PC-3 (cell line): ENCODE results near the gene B3GNT2. TPM values are rescaled to one million over a fixed set of nuclear protein-coding genes. Genes with fewer than 3 reads are reported as not detected.

Source experiments
- ATAC-seq: fragments of 200-7000 bp; cut with Tn5 transposase; 2 replicates; pipeline ENCODE4 v1.9.1; 2020; ENCODE audit warnings: mild to moderate bottlenecking, moderate library complexity
- BruUV-seq: library from RNA; stranded (reverse); fragments of 400-500 nt; replicated peaks from 2 replicates; lab custom pipeline; 2021; lab: Mats Ljungman, UMichigan
- CTCF ChIA-PET: fragments of 300-600 bp; sonication (Branson Sonifier 250); formaldehyde crosslinking; loops from one replicate; lab custom pipeline; 2022; ENCODE audit warnings: antibody characterized with exemption; lab: Charles Lee
- POLR2A ChIA-PET: fragments of 300-600 bp; sonication (Branson Sonifier 250); formaldehyde crosslinking; loops from one replicate; lab custom pipeline; 2022; ENCODE audit warnings: antibody characterized with exemption; ENCODE audit not compliant: unreplicated experiment; lab: Charles Lee
- DNase-seq: peaks from one replicate; pipeline ENCODE4 v3.0.0-alpha.2; 2015
- H2AFZ ChIP-seq: fragments of 300-600 bp; sonication (generic); 2 replicates; pipeline ENCODE4 v1.6.0; 2016; ENCODE audit warnings: antibody characterized with exemption, low read length
- H3F3A ChIP-seq: fragments of 300-600 bp; sonication (generic); one replicate; pipeline ENCODE4 v1.6.0; 2017; ENCODE audit warnings: antibody characterized with exemption, low read length, control low read depth, mild to moderate bottlenecking; ENCODE audit not compliant: unreplicated experiment
- H3K27ac ChIP-seq: fragments of 300-600 bp; sonication (generic); 2 replicates; pipeline ENCODE4 v1.5.1; 2016; ENCODE audit warnings: mild to moderate bottlenecking, low read length
- H3K27me3 ChIP-seq: fragments of 300-600 bp; sonication (generic); 2 replicates; pipeline ENCODE4 v1.6.1; 2016; ENCODE audit warnings: low read length, mixed read lengths
- H3K36me3 ChIP-seq: fragments of 300-600 bp; sonication (generic); 2 replicates; pipeline ENCODE4 v1.6.1; 2016; ENCODE audit warnings: low read depth, mixed run types, low read length, mixed read lengths
- H3K4me1 ChIP-seq: fragments of 300-600 bp; sonication (generic); 2 replicates; pipeline ENCODE4 v1.5.1; 2016; ENCODE audit warnings: low read length; ENCODE audit not compliant: insufficient read depth
- H3K4me2 ChIP-seq: fragments of 300-600 bp; sonication (generic); 2 replicates; pipeline ENCODE4 v1.6.0; 2016; ENCODE audit warnings: low read length
- H3K4me3 ChIP-seq: fragments of 300-600 bp; sonication (generic); 2 replicates; pipeline ENCODE4 v1.5.1; 2016; ENCODE audit warnings: mild to moderate bottlenecking, low read length, mixed read lengths
- H3K79me2 ChIP-seq: fragments of 300-600 bp; sonication (generic); 2 replicates; pipeline ENCODE4 v1.6.1; 2017; ENCODE audit warnings: low read length, mixed read lengths
- H3K9ac ChIP-seq: fragments of 300-600 bp; sonication (generic); 2 replicates; pipeline ENCODE4 v1.6.0; 2016; ENCODE audit warnings: mild to moderate bottlenecking, low read length
- H3K9me2 ChIP-seq: fragments of 300-600 bp; sonication (generic); replicated peaks from 2 replicates; pipeline ENCODE4 v1.6.1; 2016; ENCODE audit warnings: mixed run types, low read length, mixed read lengths
- H3K9me3 ChIP-seq: fragments of 300-600 bp; sonication (generic); 2 replicates; pipeline ENCODE4 v1.6.1; 2016; ENCODE audit warnings: low read length, mixed read lengths
- H4K20me1 ChIP-seq: fragments of 300-600 bp; sonication (generic); 2 replicates; pipeline ENCODE4 v1.6.1; 2016; ENCODE audit warnings: low read length, mixed read lengths
- EZH2 ChIP-seq: fragments of 300-600 bp; sonication (generic); IDR thresholded peaks from one replicate; pipeline ENCODE4 v1.6.1; 2017; ENCODE audit warnings: antibody characterized with exemption, mild to moderate bottlenecking, low read length; ENCODE audit not compliant: unreplicated experiment
- EZH2phosphoT487 ChIP-seq: fragments of 300-600 bp; sonication (generic); IDR thresholded peaks from 2 replicates; pipeline ENCODE4 v1.6.1; 2018; ENCODE audit warnings: mild to moderate bottlenecking, antibody characterized with exemption, low read length, borderline replicate concordance
- intact Hi-C: fragments of 100-400 bp; cut with micrococcal nuclease; formaldehyde crosslinking; loops from 2 replicates; pipeline ENCODE4 v1.9.0; 2023
- total RNA-seq: library from RNA; depleted of rRNA; stranded (reverse); fragments of >200 nt; gene quantifications from 2 replicates; pipeline ENCODE4 v1.2.3, GENCODE V29; 2014
- TF ChIP-seq, protein P1 (sequence below): fragments of 300-600 bp; sonication (generic); conservative IDR thresholded peaks from 2 replicates; pipeline ENCODE4 v1.5.1; 2017; ENCODE audit warnings: antibody characterized with exemption, low read depth, mild to moderate bottlenecking, low read length

B3GNT2 gene
- total RNA-seq, 1 experiment from 2014 or later, result 18.0 TPM

DNA sequence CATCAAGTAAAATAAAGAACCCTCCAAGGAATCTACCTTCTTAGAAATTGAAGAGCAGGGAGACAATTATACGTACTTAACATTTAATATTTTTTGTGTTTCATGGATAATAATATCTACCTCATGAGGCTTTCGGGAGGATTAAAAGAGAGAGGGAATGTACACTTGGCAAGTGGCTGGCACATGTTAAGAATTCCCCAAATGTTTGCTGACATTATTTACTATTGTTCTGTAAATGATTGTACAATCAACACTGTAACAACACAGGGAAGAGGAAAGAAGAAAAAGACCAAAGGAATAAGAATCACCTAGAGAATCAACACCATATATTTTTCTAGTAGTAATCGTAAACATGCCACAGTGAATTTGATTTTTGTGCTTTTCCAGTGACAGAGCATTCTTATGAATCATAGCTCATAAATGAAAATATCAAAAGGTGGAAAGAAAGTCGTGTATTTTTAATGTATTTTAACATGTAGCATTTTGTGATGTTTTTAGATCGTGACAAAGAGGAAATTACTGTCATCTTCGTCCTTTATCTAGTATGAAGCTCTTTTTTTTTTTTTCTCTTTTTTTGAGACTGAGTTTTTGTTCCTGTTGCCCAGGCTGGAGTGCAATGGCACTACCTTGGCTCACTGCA, 67.3 kb downstream of the B3GNT2 start:
- no TSS peak for BruUV-seq
- ChIA-PET CTCF (interaction anchor here (0.7 kb wide), 1 partner anchor 76 kb away, joined by 3 read pairs; no protein-coding TSS in a partner anchor), POLR2A (no interaction called here)
- ATAC-seq (no peak), DNase-seq (no peak)
- intact Hi-C loops, result no loop called here
- H3K4me3 ChIP-seq, result no peak overlapping the region
- no peak overlapping the region for H3K4me2 ChIP-seq
- no peaks in the 10 kb centered on the region for H3K79me2 ChIP-seq
- TF ChIP-seq, protein P1, sequence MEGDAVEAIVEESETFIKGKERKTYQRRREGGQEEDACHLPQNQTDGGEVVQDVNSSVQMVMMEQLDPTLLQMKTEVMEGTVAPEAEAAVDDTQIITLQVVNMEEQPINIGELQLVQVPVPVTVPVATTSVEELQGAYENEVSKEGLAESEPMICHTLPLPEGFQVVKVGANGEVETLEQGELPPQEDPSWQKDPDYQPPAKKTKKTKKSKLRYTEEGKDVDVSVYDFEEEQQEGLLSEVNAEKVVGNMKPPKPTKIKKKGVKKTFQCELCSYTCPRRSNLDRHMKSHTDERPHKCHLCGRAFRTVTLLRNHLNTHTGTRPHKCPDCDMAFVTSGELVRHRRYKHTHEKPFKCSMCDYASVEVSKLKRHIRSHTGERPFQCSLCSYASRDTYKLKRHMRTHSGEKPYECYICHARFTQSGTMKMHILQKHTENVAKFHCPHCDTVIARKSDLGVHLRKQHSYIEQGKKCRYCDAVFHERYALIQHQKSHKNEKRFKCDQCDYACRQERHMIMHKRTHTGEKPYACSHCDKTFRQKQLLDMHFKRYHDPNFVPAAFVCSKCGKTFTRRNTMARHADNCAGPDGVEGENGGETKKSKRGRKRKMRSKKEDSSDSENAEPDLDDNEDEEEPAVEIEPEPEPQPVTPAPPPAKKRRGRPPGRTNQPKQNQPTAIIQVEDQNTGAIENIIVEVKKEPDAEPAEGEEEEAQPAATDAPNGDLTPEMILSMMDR, result no peak
- TF ChIP-seq EZH2 (no peak), EZH2phosphoT487 (no peak)
- H3K27me3 ChIP-seq, result no peaks in the 10 kb centered on the region
- no peaks in the 10 kb centered on the region for H3K36me3 ChIP-seq
- no peaks in the 10 kb centered on the region for H3K9me2 ChIP-seq
- no peaks in the 10 kb centered on the region for H3K9me3 ChIP-seq
- H4K20me1 ChIP-seq, result no peaks in the 10 kb centered on the region
- no peak overlapping the region for H3K9ac ChIP-seq
- no peaks in the 10 kb centered on the region for H3K4me1 ChIP-seq
- no peak overlapping the region for H3K27ac ChIP-seq
- no peaks in the 10 kb centered on the region for H3F3A ChIP-seq
- H2AFZ ChIP-seq, result no peak overlapping the region; the same call in 1 of the 2 replicates

DNA sequence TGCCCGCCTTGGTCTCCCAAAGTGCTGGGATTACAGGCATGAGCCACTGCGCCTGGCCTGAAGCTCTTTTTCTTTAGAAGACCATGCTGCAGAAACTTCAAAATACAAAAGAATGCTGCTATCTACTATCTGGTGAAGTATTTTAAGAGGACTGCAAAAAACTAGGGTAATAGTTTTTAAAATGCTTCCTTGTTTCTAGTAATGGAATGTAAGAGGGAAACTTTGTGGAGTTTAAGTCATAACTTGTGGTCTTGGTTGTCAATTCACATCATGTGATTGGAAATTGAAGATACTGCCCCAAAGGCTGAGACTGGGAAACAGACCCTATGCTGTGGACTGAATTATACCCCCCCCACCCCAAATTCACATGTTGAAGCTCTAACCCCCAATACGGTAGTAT, 68.3 kb downstream of the B3GNT2 start:
- no peak for DNase-seq
- H3K4me2 ChIP-seq, result no peak overlapping the region
- H3K9me3 ChIP-seq, result no peaks in the 10 kb centered on the region
- POLR2A ChIA-PET, result no interaction called here
- CTCF ChIA-PET, result no interaction called here
- no peaks in the 10 kb centered on the region for H3K36me3 ChIP-seq
- H3K9me2 ChIP-seq, result no peaks in the 10 kb centered on the region
- H4K20me1 ChIP-seq, result no peaks in the 10 kb centered on the region
- TF ChIP-seq EZH2phosphoT487, result no peak
- no peak for TF ChIP-seq EZH2
- TF ChIP-seq, protein P1, result no peak
- no peak overlapping the region for H3K9ac ChIP-seq
- no peak overlapping the region for H2AFZ ChIP-seq
- H3F3A ChIP-seq, result no peaks in the 10 kb centered on the region
- intact Hi-C loops, result no loop called here
- H3K4me1 ChIP-seq, result no peaks in the 10 kb centered on the region
- H3K79me2 ChIP-seq, result no peaks in the 10 kb centered on the region
- no peaks in the 10 kb centered on the region for H3K27me3 ChIP-seq
- H3K4me3 ChIP-seq, result no peak overlapping the region
- no peak overlapping the region for H3K27ac ChIP-seq
- no peak for ATAC-seq
- no TSS peak for BruUV-seq

DNA sequence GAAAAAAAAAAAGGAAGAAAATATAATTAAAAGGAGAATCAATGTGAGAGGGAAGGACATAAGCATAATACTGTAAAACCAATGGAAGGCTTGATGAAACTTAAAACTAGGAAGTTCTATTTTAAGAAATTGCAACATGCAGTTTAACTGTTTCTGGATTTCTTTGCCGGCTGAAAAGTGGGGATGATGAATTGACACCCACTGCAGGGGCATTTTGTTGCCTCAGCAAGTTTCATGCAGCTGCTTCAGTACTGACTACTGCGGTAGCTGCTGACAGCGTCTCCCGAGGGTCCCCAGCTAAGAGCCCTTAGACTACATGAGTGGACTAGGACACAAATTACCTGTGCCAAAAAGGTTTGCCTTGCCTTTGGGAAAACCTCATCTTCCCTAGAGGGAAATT, 69.2 kb downstream of the B3GNT2 start:
- no peaks in the 10 kb centered on the region for H3K36me3 ChIP-seq
- H3K27me3 ChIP-seq, result no peaks in the 10 kb centered on the region
- no peak overlapping the region for H3K4me3 ChIP-seq
- TF ChIP-seq EZH2phosphoT487 (no peak), EZH2 (no peak)
- TF ChIP-seq, protein P1, result no peak
- ChIA-PET CTCF (no interaction called here), POLR2A (no interaction called here)
- no peak overlapping the region for H3K9ac ChIP-seq
- H3K9me3 ChIP-seq, result no peaks in the 10 kb centered on the region
- no peak for DNase-seq
- no peak for ATAC-seq
- no peaks in the 10 kb centered on the region for H3F3A ChIP-seq
- H3K79me2 ChIP-seq, result no peaks in the 10 kb centered on the region
- no peak overlapping the region for H2AFZ ChIP-seq
- no peaks in the 10 kb centered on the region for H3K9me2 ChIP-seq
- no peak overlapping the region for H3K27ac ChIP-seq
- BruUV-seq, result no TSS peak
- H3K4me2 ChIP-seq, result no peak overlapping the region
- no peaks in the 10 kb centered on the region for H4K20me1 ChIP-seq
- intact Hi-C loops, result no loop called here
- H3K4me1 ChIP-seq, result no peaks in the 10 kb centered on the region
